Fibroblast of lung (primary cell): ENCODE measurements around the gene CALY. TPM values are rescaled to one million over a fixed set of nuclear protein-coding genes. Genes with fewer than 3 reads are reported as not detected.
A peak's percentile ranks its signal among the peaks of the same experiment; 100 is the strongest.

Experiments
- DNase-seq, 2 donors: peaks; one replicate each; pipeline versions ENCODE4 v3.0.0 to v3.0.0-alpha.2; 2010; ENCODE audit warnings: low read depth in 2 of 2
- H2AFZ ChIP-seq: 2 replicates; pipeline ENCODE4 v1.5.1; 2012; ENCODE audit warnings: low read length, control low read depth, inconsistent platforms
- H3K27ac ChIP-seq: 2 replicates; pipeline ENCODE4 v1.5.1; 2011; ENCODE audit warnings: low read length, control low read depth; ENCODE audit not compliant: insufficient read depth
- H3K27me3 ChIP-seq: 2 replicates; pipeline ENCODE4 v1.5.1; 2011; ENCODE audit warnings: mild to moderate bottlenecking, low read length; ENCODE audit not compliant: control insufficient read depth, insufficient read depth
- H3K36me3 ChIP-seq: 2 replicates; pipeline ENCODE4 v1.5.1; 2011; ENCODE audit warnings: low read length; ENCODE audit not compliant: control insufficient read depth, insufficient read depth
- H3K4me1 ChIP-seq: 2 replicates; pipeline ENCODE4 v1.5.1; 2011; ENCODE audit warnings: low read length; ENCODE audit not compliant: control insufficient read depth, insufficient read depth; ENCODE audit errors: extremely low read depth
- H3K4me2 ChIP-seq: 2 replicates; pipeline ENCODE4 v1.5.1; 2011; ENCODE audit warnings: low read length, control low read depth; ENCODE audit not compliant: insufficient read depth; ENCODE audit errors: extremely low read depth
- H3K4me3 ChIP-seq, 4 experiments: fragments of 200-600 bp in 1 of 4; sonication (generic) in 1 of 4; replicated peaks in 1 of 4; 2 replicates each; pipeline ENCODE4 v1.5.1; 2011 to 2016; ENCODE audit warnings: low read length in 4 of 4, low read depth in 3 of 4, mild to moderate bottlenecking in 3 of 4, control low read depth in 2 of 4, inconsistent platforms in 1 of 4, mixed read lengths in 1 of 4; ENCODE audit not compliant: insufficient read depth in 1 of 4; ENCODE audit errors: control extremely low read depth in 1 of 4
- H3K79me2 ChIP-seq: 2 replicates; pipeline ENCODE4 v1.5.1; 2012; ENCODE audit warnings: mild to moderate bottlenecking, low read length, inconsistent platforms; ENCODE audit not compliant: control insufficient read depth, insufficient read depth
- H3K9ac ChIP-seq: 2 replicates; pipeline ENCODE4 v1.5.1; 2011; ENCODE audit warnings: mild to moderate bottlenecking, low read length, control low read depth; ENCODE audit not compliant: insufficient read depth
- H3K9me3 ChIP-seq: 2 replicates; pipeline ENCODE4 v1.5.1; 2012; ENCODE audit warnings: low read depth, low read length; ENCODE audit not compliant: control insufficient read depth, insufficient read depth
- H4K20me1 ChIP-seq: 2 replicates; pipeline ENCODE4 v1.5.1; 2011; ENCODE audit warnings: low read length; ENCODE audit not compliant: control insufficient read depth, insufficient read depth; ENCODE audit errors: extremely low read depth
- EZH2 ChIP-seq: IDR thresholded peaks from 2 replicates; pipeline ENCODE4 v1.5.1; 2012; ENCODE audit warnings: low read length, control low read depth, mild to moderate bottlenecking; ENCODE audit errors: missing control alignments
- polyA plus RNA-seq, 2 donors: library from polyadenylated mRNA; depleted of rRNA in 1 of 2; stranded (reverse) in 1 of 2; unstranded in 1 of 2; fragments of >200 nt; gene quantifications; 2 replicates each; pipeline ENCODE4 v1.2.1, GENCODE V29; 2011 to 2012; ENCODE audit warnings: missing spikeins in 1 of 2
- total RNA-seq: library from RNA; depleted of rRNA; stranded (reverse); fragments of >200 nt; gene quantifications from 2 replicates; pipeline ENCODE4 v1.2.1, GENCODE V29; 2014
- TF ChIP-seq, protein P1 (sequence below), 2 donors: IDR thresholded peaks in 1 of 2; conservative IDR thresholded peaks in 1 of 2; 1 replicate in 1 of 2; 2 replicates in 1 of 2; pipeline ENCODE4 v1.5.1; 2011 to 2012; ENCODE audit warnings: low read length in 2 of 2, control low read depth in 1 of 2, inconsistent platforms in 1 of 2, low read depth in 1 of 2, mild to moderate bottlenecking in 1 of 2

CALY gene
- total and polyA plus RNA-seq, 2 donors (not counting 1 experiment from before 2014, with no cell fraction given), result not detected

GRCh38 chr10:133356549-133357284 is 20.0 kb upstream of the CALY start:
- no peaks in the 10 kb centered on the region for H3K79me2 ChIP-seq
- H3K4me3 ChIP-seq, result peak overlapping the region; percentile 31 to 58 (median 44)
- no peaks in the 10 kb centered on the region for H4K20me1 ChIP-seq
- peak overlapping the region; percentile 16 for H3K9ac ChIP-seq
- H3K4me2 ChIP-seq, result peak overlapping the region; percentile 59
- TF ChIP-seq, protein P1, sequence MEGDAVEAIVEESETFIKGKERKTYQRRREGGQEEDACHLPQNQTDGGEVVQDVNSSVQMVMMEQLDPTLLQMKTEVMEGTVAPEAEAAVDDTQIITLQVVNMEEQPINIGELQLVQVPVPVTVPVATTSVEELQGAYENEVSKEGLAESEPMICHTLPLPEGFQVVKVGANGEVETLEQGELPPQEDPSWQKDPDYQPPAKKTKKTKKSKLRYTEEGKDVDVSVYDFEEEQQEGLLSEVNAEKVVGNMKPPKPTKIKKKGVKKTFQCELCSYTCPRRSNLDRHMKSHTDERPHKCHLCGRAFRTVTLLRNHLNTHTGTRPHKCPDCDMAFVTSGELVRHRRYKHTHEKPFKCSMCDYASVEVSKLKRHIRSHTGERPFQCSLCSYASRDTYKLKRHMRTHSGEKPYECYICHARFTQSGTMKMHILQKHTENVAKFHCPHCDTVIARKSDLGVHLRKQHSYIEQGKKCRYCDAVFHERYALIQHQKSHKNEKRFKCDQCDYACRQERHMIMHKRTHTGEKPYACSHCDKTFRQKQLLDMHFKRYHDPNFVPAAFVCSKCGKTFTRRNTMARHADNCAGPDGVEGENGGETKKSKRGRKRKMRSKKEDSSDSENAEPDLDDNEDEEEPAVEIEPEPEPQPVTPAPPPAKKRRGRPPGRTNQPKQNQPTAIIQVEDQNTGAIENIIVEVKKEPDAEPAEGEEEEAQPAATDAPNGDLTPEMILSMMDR (conservative IDR thresholded peaks at IDR 0.05 in 1 of 2, IDR thresholded peaks at IDR 0.05 in 1 of 2; ENCODE audit: low read depth in 1 of 2, low read length in 2 of 2), result no peak
- no peak for TF ChIP-seq EZH2
- no peak overlapping the region for H2AFZ ChIP-seq
- DNase-seq, result no peak
- no peaks in the 10 kb centered on the region for H3K9me3 ChIP-seq
- no peaks in the 10 kb centered on the region for H3K36me3 ChIP-seq
- no peaks in the 10 kb centered on the region for H3K27me3 ChIP-seq
- peaks cover 2% of the 10 kb centered on the region for H3K4me1 ChIP-seq
- no peak overlapping the region for H3K27ac ChIP-seq

DNA sequence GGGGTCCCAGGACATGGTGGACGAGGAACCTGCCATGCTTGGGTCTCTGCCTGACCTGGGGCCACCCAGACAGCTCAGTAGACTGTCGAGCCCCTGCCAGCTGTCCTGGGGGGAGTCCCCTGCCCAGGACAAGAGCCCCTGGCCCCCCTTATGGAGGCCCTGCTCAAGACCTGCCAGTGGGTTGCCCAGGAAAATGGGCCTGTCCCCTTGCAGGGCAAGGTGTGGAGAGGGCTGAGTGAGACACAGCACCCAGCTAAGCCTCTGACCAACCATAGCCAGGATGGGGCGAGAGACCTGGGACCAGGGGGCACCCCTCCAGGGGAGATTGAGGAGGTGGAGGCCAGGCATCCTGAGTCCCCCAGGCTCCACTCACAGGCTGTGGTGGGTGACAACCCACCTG is 19.3 kb upstream of the CALY start:
- Histone ChIP-seq H3K9me3 (no peaks in the 10 kb centered on the region), H3K36me3 (no peaks in the 10 kb centered on the region), H4K20me1 (no peaks in the 10 kb centered on the region), H2AFZ (no peak overlapping the region), H3K9ac (no peak overlapping the region), H3K4me1 (peaks cover 2% of the 10 kb centered on the region), H3K4me3 (no peak overlapping the region), H3K27ac (no peak overlapping the region), H3K27me3 (no peaks in the 10 kb centered on the region), H3K79me2 (no peaks in the 10 kb centered on the region), H3K4me2 (no peak overlapping the region)
- TF ChIP-seq EZH2, result no peak
- TF ChIP-seq, protein P1 (conservative IDR thresholded peaks at IDR 0.05 in 1 of 2, IDR thresholded peaks at IDR 0.05 in 1 of 2; ENCODE audit: low read depth in 1 of 2, low read length in 2 of 2), result no peak
- no peak for DNase-seq

- H3K27me3 ChIP-seq, result no peaks in the 10 kb centered on the region
- H3K4me3 ChIP-seq, result no peak overlapping the region
- H3K4me1 ChIP-seq, result peaks cover 2% of the 10 kb centered on the region
- TF ChIP-seq, protein P1 (conservative IDR thresholded peaks at IDR 0.05 in 1 of 2, IDR thresholded peaks at IDR 0.05 in 1 of 2; ENCODE audit: low read depth in 1 of 2, low read length in 2 of 2), result no peak
- TF ChIP-seq EZH2, result no peak
- no peaks in the 10 kb centered on the region for H3K36me3 ChIP-seq
- H2AFZ ChIP-seq, result no peak overlapping the region
- H3K79me2 ChIP-seq, result no peaks in the 10 kb centered on the region
- H4K20me1 ChIP-seq, result no peaks in the 10 kb centered on the region
- H3K27ac ChIP-seq, result no peak overlapping the region
- no peak for DNase-seq
- no peaks in the 10 kb centered on the region for H3K9me3 ChIP-seq
- H3K9ac ChIP-seq, result no peak overlapping the region
- no peak overlapping the region for H3K4me2 ChIP-seq
Observed at GRCh38 chr10:133355266-133355665, 18.6 kb upstream of the CALY start.
